SK-N-DZ (cell line): ENCODE measurements around the gene WDR26. TPM values are rescaled to one million over a fixed set of nuclear protein-coding genes. Genes with fewer than 3 reads are reported as not detected.
"Not testable (repeated sequence)": the region's sequence is repeated elsewhere in the genome, so short reads cannot be mapped to it uniquely, and the experiment has no call there.

Source experiments
- DNase-seq: peaks from one replicate; pipeline ENCODE4 v3.0.0-alpha.2; 2015; ENCODE audit warnings: low spot score
- polyA plus RNA-seq, 2 experiments: library from polyadenylated mRNA; depleted of rRNA; stranded (reverse); fragments of >200 nt; gene quantifications; 2 replicates each; pipeline ENCODE4 v1.2.3, GENCODE V29; 2014

The WDR26 gene
- polyA plus RNA-seq (2014; cell fraction: cytosol; rRNA removed) = 31.4 and 38.1 TPM in 2 replicates
- polyA plus RNA-seq (2014; cell fraction: nucleus; rRNA removed) = 39.3 and 46.6 TPM in 2 replicates

- peak; percentile 88 for DNase-seq
These were observed at the start of gene WDR26 for GRCh38 chr1:224434691-224435317. TSS of gene WDR26 (minus strand) at chr1:224434797.

GRCh38 chr1:224483206-224483605, 48.6 kb upstream of the WDR26 start:
- DNase-seq = not testable (repeated sequence)

- DNase-seq = no peak
These were observed 48.0 kb upstream of the WDR26 start for GRCh38 chr1:224482619-224483018.

GRCh38 chr1:224481601-224482000, 47.0 kb upstream of the WDR26 start:
- no peak for DNase-seq

GRCh38 chr1:224480888-224481459, 46.4 kb upstream of the WDR26 start:
- not testable (repeated sequence) for DNase-seq

GRCh38 chr1:224480200-224480599, 45.6 kb upstream of the WDR26 start:
- not testable (repeated sequence) for DNase-seq

GRCh38 chr1:224472806-224473205, 38.2 kb upstream of the WDR26 start:
- no peak for DNase-seq

GRCh38 chr1:224466154-224466553, 31.6 kb upstream of the WDR26 start:
- no peak for DNase-seq

- DNase-seq = no peak
These were observed 25.4 kb upstream of the WDR26 start for GRCh38 chr1:224459966-224460365.

GRCh38 chr1:224458996-224459395, 24.4 kb upstream of the WDR26 start:
- no peak for DNase-seq

GRCh38 chr1:224458296-224458695, 23.7 kb upstream of the WDR26 start:
- no peak for DNase-seq

GRCh38 chr1:224457782-224458144, 23.2 kb upstream of the WDR26 start:
- DNase-seq = no peak

- no peak for DNase-seq
These were observed 22.0 kb upstream of the WDR26 start for GRCh38 chr1:224456637-224456953.

GRCh38 chr1:224454402-224455055, 19.9 kb upstream of the WDR26 start:
- DNase-seq = no peak

GRCh38 chr1:224450561-224451350, 16.2 kb upstream of the WDR26 start:
- DNase-seq = no peak

- no peak for DNase-seq
These were observed 15.6 kb upstream of the WDR26 start for GRCh38 chr1:224450159-224450558.

- no peak for DNase-seq
These were observed 13.9 kb upstream of the WDR26 start for GRCh38 chr1:224448453-224449017.

GRCh38 chr1:224447971-224448370, 13.4 kb upstream of the WDR26 start:
- DNase-seq = no peak

- DNase-seq = no peak
These were observed 12.7 kb upstream of the WDR26 start for GRCh38 chr1:224447251-224447650.

GRCh38 chr1:224438989-224439388, 4.4 kb upstream of the WDR26 start:
- no peak for DNase-seq

GRCh38 chr1:224435999-224436398, 1.4 kb upstream of the WDR26 start:
- no peak for DNase-seq

GRCh38 chr1:224435318-224435763, 744 bp upstream of the WDR26 start:
- no peak for DNase-seq
